ENCODE results near the gene FTCD. TPM values are rescaled to one million over a fixed set of nuclear protein-coding genes. Genes with fewer than 3 reads are reported as not detected.

FTCD gene
- total and polyA plus RNA-seq, 10 of the 15 experiments (the other 5 are each of a cell fraction or from before 2014, with no cell fraction given): 0.27 to 0.28 TPM; not detected in 8

GRCh38 chr21:46184625-46185555 is 29.5 kb upstream of the FTCD start (continued):
- no peak for TF ChIP-seq KAT2A (conservative IDR thresholded peaks at IDR 0.05; ENCODE audit: control insufficient read depth, low read depth, low read length)
- no peak for TF ChIP-seq ZZZ3 (IDR thresholded peaks at IDR 0.05; ENCODE audit: control insufficient read depth, insufficient read length, low read depth)
- TF ChIP-seq, protein P1, sequence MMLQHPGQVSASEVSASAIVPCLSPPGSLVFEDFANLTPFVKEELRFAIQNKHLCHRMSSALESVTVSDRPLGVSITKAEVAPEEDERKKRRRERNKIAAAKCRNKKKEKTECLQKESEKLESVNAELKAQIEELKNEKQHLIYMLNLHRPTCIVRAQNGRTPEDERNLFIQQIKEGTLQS (IDR thresholded peaks at IDR 0.05; ENCODE audit: borderline replicate concordance, extremely low read depth, low read depth, low read length): no peak
- TF ChIP-seq E2F4 (IDR thresholded peaks at IDR 0.05; ENCODE audit: low read depth, low read length): no peak
- no peak for TF ChIP-seq NR2C2 (IDR thresholded peaks at IDR 0.05; ENCODE audit: borderline replicate concordance, control insufficient read depth, insufficient read length, low read depth)
- no peak for TF ChIP-seq CBX5 (IDR thresholded peaks at IDR 0.05; ENCODE audit: low read depth)
- peak in 1 of 2 experiments; percentile 20; a peak in 1 of 4 replicates for TF ChIP-seq BHLHE40 (IDR thresholded peaks at IDR 0.05; ENCODE audit: borderline replicate concordance in 1 of 2, low read depth in 2 of 2, low read length in 1 of 2)
- TF ChIP-seq SRF (IDR thresholded peaks at IDR 0.05; ENCODE audit: low read depth in 2 of 2, low read length in 2 of 2): no peak
- TF ChIP-seq NR2F1 (conservative IDR thresholded peaks at IDR 0.05): no peak
- no peak for TF ChIP-seq NFIC (IDR thresholded peaks at IDR 0.05; ENCODE audit: low read depth, low read length)
- TF ChIP-seq FOXK2 (IDR thresholded peaks at IDR 0.05): no peak
- TF ChIP-seq POLR2AphosphoS5 (IDR thresholded peaks at IDR 0.05; ENCODE audit: low read length): no peak
- 0 out of 2 replicates have a peak, but pooled peaks have one; percentile 43 for TF ChIP-seq SMARCA5 (IDR thresholded peaks at IDR 0.05)
- no peak for TF ChIP-seq DPF2 (IDR thresholded peaks at IDR 0.05)
- no peak for TF ChIP-seq ZNF384 (IDR thresholded peaks at IDR 0.05; ENCODE audit: borderline replicate concordance, low read depth, low read length)
- 0 out of 2 replicates have a peak, but pooled peaks have one; percentile 32 for TF ChIP-seq SIN3A (IDR thresholded peaks at IDR 0.05; ENCODE audit: low read depth, low read length)
- no peak for TF ChIP-seq MEF2B (IDR thresholded peaks at IDR 0.05; ENCODE audit: partially characterized antibody, poor library complexity, severe bottlenecking)
- no peak for TF ChIP-seq STAT3 (IDR thresholded peaks at IDR 0.05; ENCODE audit: low read depth, low read length)
- no peak for TF ChIP-seq JUND (IDR thresholded peaks at IDR 0.05; ENCODE audit: low read depth, low read length)
- TF ChIP-seq RCOR1 (conservative IDR thresholded peaks at IDR 0.05; ENCODE audit: low read depth, low read length): no peak
- TF ChIP-seq GATAD2B (conservative IDR thresholded peaks at IDR 0.05; ENCODE audit: low read depth): peak; percentile 34; the same call in 1 of the 2 replicates
- no peak for TF ChIP-seq BMI1 (IDR thresholded peaks at IDR 0.05; ENCODE audit: borderline replicate concordance)
- no peak for TF ChIP-seq NR2C1 (IDR thresholded peaks at IDR 0.05)
- no peak for TF ChIP-seq ETV6 (conservative IDR thresholded peaks at IDR 0.05 in 1 of 2, IDR thresholded peaks at IDR 0.05 in 1 of 2; ENCODE audit: borderline replicate concordance in 1 of 2, low read depth in 1 of 2)
- no peak for TF ChIP-seq MYC (IDR thresholded peaks at IDR 0.05; ENCODE audit: insufficient read depth, insufficient read length, insufficient replicate concordance, low read length, severe bottlenecking)
- TF ChIP-seq TAF1 (IDR thresholded peaks at IDR 0.05; ENCODE audit: borderline replicate concordance, low read depth, low read length): no peak
- TF ChIP-seq ZBED1 (IDR thresholded peaks at IDR 0.05; ENCODE audit: borderline replicate concordance): no peak
- TF ChIP-seq CHD2 (IDR thresholded peaks at IDR 0.05; ENCODE audit: borderline replicate concordance, low read depth, low read length): no peak; the same call in 1 of the 2 replicates

All from GM12878 (cell line).